ENCODE data around the gene CEP295NL. TPM values are rescaled to one million over a fixed set of nuclear protein-coding genes. Genes with fewer than 3 reads are reported as not detected.

The CEP295NL gene
- total RNA-seq, 2 donors from 2014 or later = 1.3 to 3.1 TPM

GRCh38 chr17:78893684-78894083, 9.3 kb downstream of the CEP295NL start:
- TF ChIP-seq POLR2A (IDR thresholded peaks at IDR 0.05) = no peak
- TF ChIP-seq, protein P1, sequence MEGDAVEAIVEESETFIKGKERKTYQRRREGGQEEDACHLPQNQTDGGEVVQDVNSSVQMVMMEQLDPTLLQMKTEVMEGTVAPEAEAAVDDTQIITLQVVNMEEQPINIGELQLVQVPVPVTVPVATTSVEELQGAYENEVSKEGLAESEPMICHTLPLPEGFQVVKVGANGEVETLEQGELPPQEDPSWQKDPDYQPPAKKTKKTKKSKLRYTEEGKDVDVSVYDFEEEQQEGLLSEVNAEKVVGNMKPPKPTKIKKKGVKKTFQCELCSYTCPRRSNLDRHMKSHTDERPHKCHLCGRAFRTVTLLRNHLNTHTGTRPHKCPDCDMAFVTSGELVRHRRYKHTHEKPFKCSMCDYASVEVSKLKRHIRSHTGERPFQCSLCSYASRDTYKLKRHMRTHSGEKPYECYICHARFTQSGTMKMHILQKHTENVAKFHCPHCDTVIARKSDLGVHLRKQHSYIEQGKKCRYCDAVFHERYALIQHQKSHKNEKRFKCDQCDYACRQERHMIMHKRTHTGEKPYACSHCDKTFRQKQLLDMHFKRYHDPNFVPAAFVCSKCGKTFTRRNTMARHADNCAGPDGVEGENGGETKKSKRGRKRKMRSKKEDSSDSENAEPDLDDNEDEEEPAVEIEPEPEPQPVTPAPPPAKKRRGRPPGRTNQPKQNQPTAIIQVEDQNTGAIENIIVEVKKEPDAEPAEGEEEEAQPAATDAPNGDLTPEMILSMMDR (IDR thresholded peaks at IDR 0.05) = no peak
- Histone ChIP-seq H3K9me3 (no peaks in the 10 kb centered on the region), H3K4me1 (peaks cover 13% of the 10 kb centered on the region), H3K27me3 (no peaks in the 10 kb centered on the region), H3K4me3 (no peak overlapping the region), H3K36me3 (replicated peaks in 1 of 2; ENCODE audit: insufficient read depth in 1 of 2, low read depth in 2 of 2) (no peaks in the 10 kb centered on the region), H3K27ac (no peak overlapping the region)
- 49 to 56% methylated on average over 4 of the region's 4 CpGs for WGBS, 2 donors
- intact Hi-C loops (cut with DNase I) = no loop called here
- ATAC-seq (no peak), DNase-seq (no peak)

DNA sequence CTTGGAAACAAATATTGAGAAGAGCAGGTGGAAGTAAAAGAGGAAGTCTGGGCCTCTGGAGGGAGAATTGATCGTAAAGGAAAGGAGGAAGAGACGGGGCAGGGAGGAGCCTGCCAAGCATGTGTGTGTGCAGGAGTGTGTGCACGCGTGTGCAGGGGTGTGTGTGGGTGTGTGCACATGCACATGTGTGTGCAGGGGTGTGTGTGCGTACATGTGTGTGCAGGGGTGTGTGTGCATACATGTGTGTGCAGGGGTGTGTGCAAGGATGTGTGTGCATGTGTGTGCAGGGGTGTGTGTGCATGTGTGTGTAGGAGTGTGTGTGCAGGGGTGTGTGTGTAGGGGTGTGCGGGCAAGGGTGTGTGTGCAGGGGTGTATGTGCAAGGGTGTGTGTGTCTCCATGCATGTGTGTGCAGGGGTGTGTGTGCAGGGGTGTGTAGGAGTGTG, 10.0 kb downstream of the CEP295NL start:
- Histone ChIP-seq H3K4me3 (no peak overlapping the region), H3K4me1 (peaks cover 12% of the 10 kb centered on the region), H3K27ac (no peak overlapping the region), H3K9me3 (no peaks in the 10 kb centered on the region), H3K27me3 (no peaks in the 10 kb centered on the region), H3K36me3 (replicated peaks in 1 of 2; ENCODE audit: insufficient read depth in 1 of 2, low read depth in 2 of 2) (no peaks in the 10 kb centered on the region)
- 73 to 80% methylated on average over 6 of the region's 6 CpGs for WGBS, 2 donors
- intact Hi-C loops (cut with DNase I) = no loop called here
- TF ChIP-seq, protein P1 (IDR thresholded peaks at IDR 0.05) = no peak
- TF ChIP-seq POLR2A (IDR thresholded peaks at IDR 0.05) = no peak
- ATAC-seq = no peak
- DNase-seq = no peak

DNA sequence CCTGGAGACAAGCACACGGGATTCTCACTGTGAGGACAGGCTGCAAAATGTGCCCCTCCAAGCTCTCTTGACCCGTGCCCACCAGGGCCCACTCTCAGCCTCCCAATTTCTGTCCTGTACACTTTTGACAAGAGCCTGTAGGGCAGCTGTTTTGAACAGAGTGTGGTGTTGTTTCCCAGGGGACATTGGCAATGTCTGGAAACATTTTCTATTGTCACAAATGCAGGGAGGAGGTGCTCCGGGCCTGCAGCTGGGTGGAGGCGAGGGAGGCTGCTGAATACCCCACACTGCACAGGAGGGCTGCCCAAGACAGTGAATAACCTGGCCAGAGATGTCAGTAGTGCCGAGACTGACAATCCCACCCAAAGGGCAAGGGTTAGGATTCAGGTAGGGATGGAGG, 10.5 kb downstream of the CEP295NL start:
- Histone ChIP-seq H3K9me3 (no peaks in the 10 kb centered on the region), H3K27me3 (no peaks in the 10 kb centered on the region), H3K27ac (peak overlapping the region in 1 of 4 donors; percentile 2), H3K36me3 (replicated peaks in 1 of 2; ENCODE audit: insufficient read depth in 1 of 2, low read depth in 2 of 2) (no peaks in the 10 kb centered on the region), H3K4me1 (peaks cover 12% of the 10 kb centered on the region), H3K4me3 (no peak overlapping the region)
- ATAC-seq (no peak), DNase-seq (no peak)
- TF ChIP-seq, protein P1 (IDR thresholded peaks at IDR 0.05) = no peak
- TF ChIP-seq POLR2A (IDR thresholded peaks at IDR 0.05) = no peak
- intact Hi-C loops (cut with DNase I) = no loop called here
- 64 to 83% methylated on average over 3 to 5 of the region's 5 CpGs for WGBS, 2 donors

DNA sequence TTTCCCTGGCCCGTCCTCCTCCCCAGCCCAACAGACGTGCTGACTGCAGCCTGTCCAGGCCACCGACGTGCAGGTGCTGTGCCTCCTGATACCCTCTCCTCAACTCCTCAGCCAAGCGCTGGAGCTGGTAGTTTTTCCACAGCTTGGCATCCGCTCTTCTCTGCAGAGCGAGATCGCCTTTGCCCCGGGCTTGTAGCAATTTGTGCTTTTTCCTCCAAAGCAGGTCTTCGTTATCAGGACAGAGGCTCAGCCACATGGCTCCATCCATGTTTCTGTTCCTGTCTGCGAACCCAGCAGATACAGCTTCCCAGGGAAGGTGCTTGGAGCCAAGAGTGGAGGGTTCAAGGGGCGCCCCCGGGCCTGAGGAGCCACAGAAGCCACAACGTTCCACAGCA, 10.9 kb downstream of the CEP295NL start:
- TF ChIP-seq POLR2A (IDR thresholded peaks at IDR 0.05) = no peak
- TF ChIP-seq, protein P1 (IDR thresholded peaks at IDR 0.05) = no peak
- peaks cover 12% of the 10 kb centered on the region for H3K4me1 ChIP-seq
- no peak overlapping the region for H3K4me3 ChIP-seq
- H3K27me3 ChIP-seq = no peaks in the 10 kb centered on the region
- no peaks in the 10 kb centered on the region for H3K36me3 ChIP-seq (replicated peaks in 1 of 2; ENCODE audit: insufficient read depth in 1 of 2, low read depth in 2 of 2)
- ATAC-seq = no peak
- 88 to 98% methylated on average over 10 to 14 of the region's 14 CpGs for WGBS, 2 donors
- no peak for DNase-seq
- intact Hi-C loops (cut with DNase I) = no loop called here
- H3K9me3 ChIP-seq = no peaks in the 10 kb centered on the region
- no peak overlapping the region for H3K27ac ChIP-seq

- no peak for ATAC-seq
- H3K4me1 ChIP-seq = peaks cover 12% of the 10 kb centered on the region
- H3K4me3 ChIP-seq = no peak overlapping the region
- peak overlapping the region in 1 of 4 donors; percentile 67 for H3K27ac ChIP-seq
- 75 to 83% methylated on average over 21 of the region's 21 CpGs for WGBS, 2 donors
- no peaks in the 10 kb centered on the region for H3K36me3 ChIP-seq (replicated peaks in 1 of 2; ENCODE audit: insufficient read depth in 1 of 2, low read depth in 2 of 2)
- TF ChIP-seq POLR2A (IDR thresholded peaks at IDR 0.05) = no peak
- TF ChIP-seq, protein P1 (IDR thresholded peaks at IDR 0.05) = no peak
- no peaks in the 10 kb centered on the region for H3K27me3 ChIP-seq
- intact Hi-C loops (cut with DNase I) = no loop called here
- no peaks in the 10 kb centered on the region for H3K9me3 ChIP-seq
- DNase-seq = peak in 1 of 4 donors; percentile 30
Observed at GRCh38 chr17:78891406-78892061, 11.5 kb downstream of the CEP295NL start.
